ENCODE measurements around the gene FGD5.

DNA sequence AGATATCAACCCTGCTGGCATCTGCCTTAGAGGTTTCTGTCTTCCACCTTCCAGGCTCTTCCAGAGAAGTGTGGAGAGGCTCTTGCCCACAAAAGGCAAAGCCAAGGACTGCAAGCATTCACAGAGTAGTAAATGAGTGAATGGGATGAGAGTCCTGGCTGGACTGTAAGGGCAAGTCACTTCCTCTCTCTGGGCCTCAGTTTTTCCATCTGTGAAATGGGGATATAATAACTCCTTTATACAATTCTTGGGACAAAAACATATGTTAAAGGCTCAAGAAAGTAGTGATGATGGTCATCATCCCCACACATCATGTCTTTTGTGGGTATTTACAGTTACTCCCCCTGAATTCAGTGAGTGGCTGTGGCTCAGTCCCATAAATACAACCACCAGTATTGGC is 10.7 kb upstream of the FGD5 start:
- TF ChIP-seq, protein P1, sequence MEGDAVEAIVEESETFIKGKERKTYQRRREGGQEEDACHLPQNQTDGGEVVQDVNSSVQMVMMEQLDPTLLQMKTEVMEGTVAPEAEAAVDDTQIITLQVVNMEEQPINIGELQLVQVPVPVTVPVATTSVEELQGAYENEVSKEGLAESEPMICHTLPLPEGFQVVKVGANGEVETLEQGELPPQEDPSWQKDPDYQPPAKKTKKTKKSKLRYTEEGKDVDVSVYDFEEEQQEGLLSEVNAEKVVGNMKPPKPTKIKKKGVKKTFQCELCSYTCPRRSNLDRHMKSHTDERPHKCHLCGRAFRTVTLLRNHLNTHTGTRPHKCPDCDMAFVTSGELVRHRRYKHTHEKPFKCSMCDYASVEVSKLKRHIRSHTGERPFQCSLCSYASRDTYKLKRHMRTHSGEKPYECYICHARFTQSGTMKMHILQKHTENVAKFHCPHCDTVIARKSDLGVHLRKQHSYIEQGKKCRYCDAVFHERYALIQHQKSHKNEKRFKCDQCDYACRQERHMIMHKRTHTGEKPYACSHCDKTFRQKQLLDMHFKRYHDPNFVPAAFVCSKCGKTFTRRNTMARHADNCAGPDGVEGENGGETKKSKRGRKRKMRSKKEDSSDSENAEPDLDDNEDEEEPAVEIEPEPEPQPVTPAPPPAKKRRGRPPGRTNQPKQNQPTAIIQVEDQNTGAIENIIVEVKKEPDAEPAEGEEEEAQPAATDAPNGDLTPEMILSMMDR (IDR thresholded peaks at IDR 0.05; ENCODE audit: low read depth, low read length, poor library complexity, severe bottlenecking), result no peak
- TF ChIP-seq EZH2phosphoT487 (IDR thresholded peaks at IDR 0.05; ENCODE audit: borderline replicate concordance, low read length), result no peak
